ENCODE data around the gene SLC22A7.

DNA sequence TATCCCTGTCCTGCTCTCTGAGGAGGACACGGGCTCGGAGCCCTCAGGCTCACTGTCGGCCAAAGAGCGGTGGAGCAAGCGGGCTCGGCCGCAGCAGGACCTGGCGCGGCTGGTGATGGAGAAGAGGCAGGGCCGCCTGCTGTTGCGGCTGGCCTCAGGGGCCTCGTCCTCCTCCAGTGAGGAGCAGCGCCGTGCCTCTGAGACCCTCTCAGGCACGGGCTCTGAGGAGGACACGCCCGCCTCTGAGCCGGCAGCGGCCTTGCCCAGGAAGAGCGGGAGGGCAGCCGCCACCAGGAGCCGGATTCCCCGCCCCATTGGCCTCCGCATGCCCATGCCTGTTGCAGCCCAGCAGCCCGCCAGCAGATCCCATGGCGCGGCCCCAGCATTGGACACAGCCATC, 14.2 kb upstream of the SLC22A7 start:
- TF ChIP-seq POLR2A (IDR thresholded peaks at IDR 0.05) (no peak), EP300 (IDR thresholded peaks at IDR 0.05) (no peak)
- TF ChIP-seq, protein P1, sequence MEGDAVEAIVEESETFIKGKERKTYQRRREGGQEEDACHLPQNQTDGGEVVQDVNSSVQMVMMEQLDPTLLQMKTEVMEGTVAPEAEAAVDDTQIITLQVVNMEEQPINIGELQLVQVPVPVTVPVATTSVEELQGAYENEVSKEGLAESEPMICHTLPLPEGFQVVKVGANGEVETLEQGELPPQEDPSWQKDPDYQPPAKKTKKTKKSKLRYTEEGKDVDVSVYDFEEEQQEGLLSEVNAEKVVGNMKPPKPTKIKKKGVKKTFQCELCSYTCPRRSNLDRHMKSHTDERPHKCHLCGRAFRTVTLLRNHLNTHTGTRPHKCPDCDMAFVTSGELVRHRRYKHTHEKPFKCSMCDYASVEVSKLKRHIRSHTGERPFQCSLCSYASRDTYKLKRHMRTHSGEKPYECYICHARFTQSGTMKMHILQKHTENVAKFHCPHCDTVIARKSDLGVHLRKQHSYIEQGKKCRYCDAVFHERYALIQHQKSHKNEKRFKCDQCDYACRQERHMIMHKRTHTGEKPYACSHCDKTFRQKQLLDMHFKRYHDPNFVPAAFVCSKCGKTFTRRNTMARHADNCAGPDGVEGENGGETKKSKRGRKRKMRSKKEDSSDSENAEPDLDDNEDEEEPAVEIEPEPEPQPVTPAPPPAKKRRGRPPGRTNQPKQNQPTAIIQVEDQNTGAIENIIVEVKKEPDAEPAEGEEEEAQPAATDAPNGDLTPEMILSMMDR (IDR thresholded peaks at IDR 0.05) = no peak

All from tibial nerve (tissue), 4 donors.